Keratinocyte (primary cell): ENCODE results near the gene GPR34. TPM values are rescaled to one million over a fixed set of nuclear protein-coding genes. Genes with fewer than 3 reads are reported as not detected.

Source experiments
- DNase-seq: peaks from one replicate; pipeline ENCODE4 v3.0.0-alpha.2; 2011; ENCODE audit warnings: low read depth, missing footprints, low spot score
- FAIRE-seq: peaks from 2 replicates; lab custom pipeline; 2011; peaks lifted over from hg19 to GRCh38; lab: Jason Lieb, UNC
- H2AFZ ChIP-seq: 2 replicates; pipeline ENCODE4 v1.6.0; 2012; ENCODE audit warnings: low read length, control low read depth, inconsistent platforms; ENCODE audit not compliant: control insufficient read depth
- H3K27ac ChIP-seq: 2 replicates; pipeline ENCODE4 v1.5.1; 2011; ENCODE audit warnings: low read length; ENCODE audit not compliant: control insufficient read depth, insufficient read depth
- H3K27me3 ChIP-seq: 3 replicates; pipeline ENCODE4 v1.6.0; 2011; ENCODE audit warnings: low read length; ENCODE audit not compliant: control insufficient read depth, insufficient read depth; ENCODE audit errors: extremely low read depth
- H3K36me3 ChIP-seq, 2 experiments: 2 replicates in 1 of 2; 3 replicates in 1 of 2; pipeline ENCODE4 v1.5.1; 2011; ENCODE audit warnings: low read length in 2 of 2, mild to moderate bottlenecking in 1 of 2; ENCODE audit not compliant: control insufficient read depth in 2 of 2, insufficient read depth in 2 of 2; ENCODE audit errors: extremely low read depth in 1 of 2
- H3K4me1 ChIP-seq: 3 replicates; pipeline ENCODE4 v1.5.1; 2011; ENCODE audit warnings: low read length; ENCODE audit not compliant: control insufficient read depth, insufficient read depth; ENCODE audit errors: extremely low read depth
- H3K4me2 ChIP-seq: 3 replicates; pipeline ENCODE4 v1.6.0; 2011; ENCODE audit warnings: low read depth, low read length; ENCODE audit not compliant: control insufficient read depth, insufficient read depth; ENCODE audit errors: extremely low read depth
- H3K4me3 ChIP-seq, 3 experiments: fragments of 200-600 bp in 1 of 3; sonication (generic) in 1 of 3; 2 replicates in 2 of 3; 3 replicates in 1 of 3; pipeline ENCODE4 v1.5.1; 2011 to 2016; ENCODE audit warnings: low read length in 3 of 3, mild to moderate bottlenecking in 3 of 3, control low read depth in 2 of 3, inconsistent platforms in 1 of 3, low read depth in 1 of 3, mixed read lengths in 1 of 3, mixed run types in 1 of 3, moderate library complexity in 1 of 3; ENCODE audit not compliant: control insufficient read depth in 2 of 3, insufficient read depth in 2 of 3; ENCODE audit errors: extremely low read depth in 1 of 3
- H3K79me2 ChIP-seq: 2 replicates; pipeline ENCODE4 v1.6.0; 2012; ENCODE audit warnings: low read length; ENCODE audit not compliant: control insufficient read depth, insufficient read depth
- H3K9ac ChIP-seq: 3 replicates; pipeline ENCODE4 v1.6.0; 2011; ENCODE audit warnings: low read length; ENCODE audit not compliant: control insufficient read depth, insufficient read depth; ENCODE audit errors: extremely low read depth
- H3K9me1 ChIP-seq: 3 replicates; pipeline ENCODE4 v1.6.0; 2011; ENCODE audit warnings: low read length; ENCODE audit not compliant: control insufficient read depth, insufficient read depth; ENCODE audit errors: extremely low read depth
- H3K9me3 ChIP-seq: 2 replicates; pipeline ENCODE4 v1.5.1; 2012; ENCODE audit warnings: low read depth, low read length; ENCODE audit not compliant: control insufficient read depth
- H4K20me1 ChIP-seq: 3 replicates; pipeline ENCODE4 v1.6.0; 2011; ENCODE audit warnings: low read length; ENCODE audit not compliant: control insufficient read depth, insufficient read depth; ENCODE audit errors: extremely low read depth
- CTCF ChIP-seq, 3 experiments: IDR thresholded peaks in 1 of 3; conservative IDR thresholded peaks in 1 of 3; optimal IDR thresholded peaks in 1 of 3; 2 replicates in 2 of 3; 3 replicates in 1 of 3; pipeline versions ENCODE3 to v1.5.1; 2011; ENCODE audit warnings: low read length in 3 of 3, mild to moderate bottlenecking in 3 of 3, moderate library complexity in 2 of 3, control low read depth in 1 of 3, inconsistent platforms in 1 of 3; ENCODE audit not compliant: insufficient read depth in 2 of 3; ENCODE audit errors: extremely low read depth in 1 of 3
- EZH2 ChIP-seq: IDR thresholded peaks from one replicate; pipeline ENCODE4 v1.6.1; 2012; ENCODE audit warnings: inconsistent platforms, mild to moderate bottlenecking, low read length, moderate library complexity
- dilution Hi-C: fragments of 300-500 bp; cut with MboI; formaldehyde crosslinking; loops from one replicate; pipeline ENCODE4 v1.7.0; 2020; ENCODE audit warnings: low sequenced_read_pairs; ENCODE audit not compliant: extremely low pct_ligation_motif_present
- polyA plus RNA-seq, 5 experiments: library from polyadenylated mRNA; depleted of rRNA in 3 of 5; stranded (reverse) in 3 of 5; stranded (forward) in 1 of 5; unstranded in 1 of 5; fragments of >200 nt; gene quantifications; 1 replicate in 1 of 5; 2 replicates in 3 of 5; 3 replicates in 1 of 5; pipeline versions ENCODE4 v1.2.1 to v1.2.3, GENCODE V29; 2011 to 2012; ENCODE audit warnings: missing spikeins in 2 of 5, low read depth in 1 of 5, low replicate concordance in 1 of 5

Gene GPR34
- polyA plus RNA-seq, 1 donor (not counting 4 experiments of a cell fraction or from before 2014, with no cell fraction given): not detected

GRCh38 chrX:41730081-41730480, 41.3 kb downstream of the GPR34 start:
- Histone ChIP-seq H3K79me2 (no peaks in the 10 kb centered on the region), H3K4me1 (no peaks in the 10 kb centered on the region), H3K9me1 (no peaks in the 10 kb centered on the region), H3K27ac (no peak overlapping the region), H3K4me3 (no peak overlapping the region), H4K20me1 (no peaks in the 10 kb centered on the region), H3K27me3 (no peaks in the 10 kb centered on the region), H3K36me3 (no peaks in the 10 kb centered on the region), H3K9ac (no peak overlapping the region), H3K4me2 (no peak overlapping the region), H3K9me3 (no peaks in the 10 kb centered on the region), H2AFZ (no peak overlapping the region)
- dilution Hi-C loops: no loop called here
- no peak for DNase-seq
- no peak for FAIRE-seq
- no peak for TF ChIP-seq CTCF (optimal IDR thresholded peaks at IDR 0.05 in 1 of 3, IDR thresholded peaks at IDR 0.05 in 1 of 3, conservative IDR thresholded peaks at IDR 0.05 in 1 of 3; ENCODE audit: extremely low read depth in 1 of 3, insufficient read depth in 2 of 3, low read length in 3 of 3)
- TF ChIP-seq EZH2: no peak

GRCh38 chrX:41732260-41732659, 43.5 kb downstream of the GPR34 start:
- Histone ChIP-seq H4K20me1 (no peaks in the 10 kb centered on the region), H3K27me3 (no peaks in the 10 kb centered on the region), H3K9ac (no peak overlapping the region), H3K27ac (no peak overlapping the region), H3K9me3 (no peaks in the 10 kb centered on the region), H3K4me1 (no peaks in the 10 kb centered on the region), H3K4me2 (no peak overlapping the region), H2AFZ (no peak overlapping the region), H3K4me3 (no peak overlapping the region), H3K79me2 (no peaks in the 10 kb centered on the region), H3K36me3 (no peaks in the 10 kb centered on the region), H3K9me1 (no peaks in the 10 kb centered on the region)
- dilution Hi-C loops: no loop called here
- FAIRE-seq: no peak
- TF ChIP-seq EZH2 (no peak), CTCF (optimal IDR thresholded peaks at IDR 0.05 in 1 of 3, IDR thresholded peaks at IDR 0.05 in 1 of 3, conservative IDR thresholded peaks at IDR 0.05 in 1 of 3; ENCODE audit: extremely low read depth in 1 of 3, insufficient read depth in 2 of 3, low read length in 3 of 3) (no peak)
- DNase-seq: no peak
